NCI-H2081 (cell line): ENCODE measurements around the gene C10orf62.

Experiments
- DNase-seq, 2 experiments: peaks; one replicate each; lab custom pipeline; 2025; lab: John Stamatoyannopoulos, UW

C10orf62 gene

GRCh38 chr10:97584798-97585438 lies 4.6 kb upstream of the C10orf62 start:
- no peak for DNase-seq

- no peak for DNase-seq
Measured at GRCh38 chr10:97585439-97585811, 4.1 kb upstream of the C10orf62 start.

GRCh38 chr10:97587183-97587582 lies 2.3 kb upstream of the C10orf62 start:
- no peak for DNase-seq

- DNase-seq, result no peak
Measured at GRCh38 chr10:97590082-97590747, 694 bp downstream of the C10orf62 start.

GRCh38 chr10:97590748-97591495 lies 1.4 kb downstream of the C10orf62 start:
- DNase-seq, result no peak

GRCh38 chr10:97593421-97593820 lies 3.9 kb downstream of the C10orf62 start:
- no peak for DNase-seq

- no peak for DNase-seq
Measured at GRCh38 chr10:97596101-97597082, 6.9 kb downstream of the C10orf62 start.

- DNase-seq, result no peak
Measured at GRCh38 chr10:97597778-97598177, 8.3 kb downstream of the C10orf62 start.

GRCh38 chr10:97598407-97599271 lies 9.1 kb downstream of the C10orf62 start:
- no peak for DNase-seq

GRCh38 chr10:97599272-97599619 lies 9.7 kb downstream of the C10orf62 start:
- no peak for DNase-seq

GRCh38 chr10:97600616-97601015 lies 11.1 kb downstream of the C10orf62 start:
- no peak for DNase-seq

- no peak for DNase-seq
Measured at GRCh38 chr10:97601268-97602215, 12.0 kb downstream of the C10orf62 start.

- DNase-seq, result no peak
Measured at GRCh38 chr10:97607095-97607636, 17.6 kb downstream of the C10orf62 start.

- no peak for DNase-seq
Measured at GRCh38 chr10:97608991-97609561, 19.6 kb downstream of the C10orf62 start.

- DNase-seq, result no peak
Measured at GRCh38 chr10:97611473-97611872, 22.0 kb downstream of the C10orf62 start.

- peak in 1 of 2 experiments; percentile 5 for DNase-seq
Measured at GRCh38 chr10:97612386-97612785, 22.9 kb downstream of the C10orf62 start.

- DNase-seq, result no peak
Measured at GRCh38 chr10:97618285-97618684, 28.8 kb downstream of the C10orf62 start.

- no peak for DNase-seq
Measured at GRCh38 chr10:97618733-97619132, 29.2 kb downstream of the C10orf62 start.

- DNase-seq, result no peak
Measured at GRCh38 chr10:97623277-97623676, 33.8 kb downstream of the C10orf62 start.
